HEK293 (cell line): ENCODE data around the gene GOLGA6L7.
"Not testable (repeated sequence)": the region's sequence is repeated elsewhere in the genome, so short reads cannot be mapped to it uniquely, and the experiment has no call there.

Experiments
- CTCF ChIA-PET: fragments of 350-600 bp; formaldehyde crosslinking; extraction: SDS; loops from one replicate; lab custom pipeline; 2021; ENCODE audit warnings: antibody characterized with exemption; lab: Yijun Ruan, JAX
- POLR2A ChIA-PET: fragments of 300-600 bp; formaldehyde crosslinking; extraction: SDS; loops from one replicate; lab custom pipeline; 2020; ENCODE audit warnings: antibody characterized with exemption, inconsistent platforms; lab: Yijun Ruan, JAX
- H3K27ac ChIP-seq: fragments of 200-500 bp; sonication (Bioruptor generic); 2 replicates; pipeline ENCODE4 v1.5.1; 2014; ENCODE audit warnings: low read depth, low read length, control low read depth, inconsistent platforms; ENCODE audit errors: extremely low read depth
- H3K36me3 ChIP-seq, 2 experiments: fragments of 200-500 bp in 1 of 2; sonication (Bioruptor generic) in 1 of 2; 1 replicate in 1 of 2; 2 replicates in 1 of 2; pipeline ENCODE4 v1.5.1; 2014 to 2017; ENCODE audit warnings: inconsistent platforms in 2 of 2, low read length in 2 of 2; ENCODE audit not compliant: control insufficient read depth in 2 of 2, insufficient read depth in 1 of 2
- H3K4me1 ChIP-seq: fragments of 200-500 bp; sonication (Bioruptor generic); 2 replicates; pipeline ENCODE4 v1.5.1; 2014; ENCODE audit warnings: mild to moderate bottlenecking, low read length, inconsistent platforms; ENCODE audit not compliant: control insufficient read depth, insufficient read depth
- H3K4me3 ChIP-seq: 2 replicates; pipeline ENCODE4 v1.5.1; 2011; ENCODE audit warnings: low read depth, mild to moderate bottlenecking, control low read depth, low read length, moderate library complexity
- H3K9me3 ChIP-seq: fragments of 200-500 bp; sonication (Bioruptor generic); 2 replicates; pipeline ENCODE4 v1.5.1; 2014; ENCODE audit warnings: low read depth, low read length, inconsistent platforms; ENCODE audit not compliant: control insufficient read depth, insufficient read depth
- PATZ1 ChIP-seq: fragments of 450-650 bp; formaldehyde crosslinking; IDR thresholded peaks from 2 replicates; pipeline ENCODE4 v1.5.1; 2016; ENCODE audit warnings: missing biosample characterization, missing genetic modification characterization
- SP7 ChIP-seq: fragments of 450-650 bp; formaldehyde crosslinking; IDR thresholded peaks from 2 replicates; pipeline ENCODE4 v1.5.1; 2016; ENCODE audit warnings: missing biosample characterization, missing genetic modification characterization
- ZNF324 ChIP-seq: fragments of 450-650 bp; formaldehyde crosslinking; IDR thresholded peaks from 2 replicates; pipeline ENCODE4 v1.5.1; 2016; ENCODE audit warnings: missing biosample characterization, missing genetic modification characterization
- ZNF366 ChIP-seq: fragments of 450-650 bp; formaldehyde crosslinking; conservative IDR thresholded peaks from 2 replicates; pipeline ENCODE4 v1.5.1; 2016; ENCODE audit warnings: missing biosample characterization, missing genetic modification characterization

The GOLGA6L7 gene

GRCh38 chr15:28861589-28862293 lies 13.3 kb upstream of the GOLGA6L7 start:
- H3K4me3 ChIP-seq, H3K27ac ChIP-seq, H3K36me3 ChIP-seq, POLR2A ChIA-PET, H3K9me3 ChIP-seq, H3K4me1 ChIP-seq: not testable (repeated sequence)
- peak; percentile 63 for TF ChIP-seq ZNF366 (tag by site-specific recombination)
- CTCF ChIA-PET = interaction anchor here (0.7 kb wide), 1 partner anchor 241 kb away, joined by 4 read pairs; no protein-coding TSS in a partner anchor

- ChIA-PET POLR2A (no interaction called here), CTCF (no interaction called here)
- Histone ChIP-seq H3K27ac (no peak overlapping the region), H3K4me1 (no peaks in the 10 kb centered on the region), H3K9me3 (no peaks in the 10 kb centered on the region), H3K36me3 (peaks cover 0 to 11% of the 10 kb centered on the region in 2 experiments; a peak in 2 of 3 replicates), H3K4me3 (no peak overlapping the region)
- TF ChIP-seq ZNF324 (tag by site-specific recombination) (no peak), PATZ1 (tag by site-specific recombination) (no peak)
These were observed 12.6 kb upstream of the GOLGA6L7 start for GRCh38 chr15:28861031-28861534.

GRCh38 chr15:28854578-28854977 lies 6.1 kb upstream of the GOLGA6L7 start:
- CTCF ChIA-PET, H3K4me3 ChIP-seq, H3K9me3 ChIP-seq, H3K27ac ChIP-seq, H3K4me1 ChIP-seq, POLR2A ChIA-PET: not testable (repeated sequence)
- peaks cover 0 to 12% of the 10 kb centered on the region in 2 experiments; a peak in 2 of 3 replicates for H3K36me3 ChIP-seq

GRCh38 chr15:28853654-28854053 lies 5.2 kb upstream of the GOLGA6L7 start:
- TF ChIP-seq SP7 (tag by site-specific recombination) = peak; percentile 39; the same call in 1 of the 2 replicates
- H3K9me3 ChIP-seq, H3K27ac ChIP-seq, POLR2A ChIA-PET, CTCF ChIA-PET, H3K4me1 ChIP-seq, H3K4me3 ChIP-seq: not testable (repeated sequence)
- peaks cover 0 to 12% of the 10 kb centered on the region in 2 experiments; a peak in 2 of 3 replicates for H3K36me3 ChIP-seq

- H3K9me3 ChIP-seq, H3K27ac ChIP-seq, POLR2A ChIA-PET, CTCF ChIA-PET, H3K4me3 ChIP-seq, H3K4me1 ChIP-seq, H3K36me3 ChIP-seq: not testable (repeated sequence)
These were observed 1.3 kb upstream of the GOLGA6L7 start for GRCh38 chr15:28849766-28850165.

GRCh38 chr15:28849271-28849670 lies 827 bp upstream of the GOLGA6L7 start:
- H3K9me3 ChIP-seq, POLR2A ChIA-PET, H3K27ac ChIP-seq, H3K36me3 ChIP-seq, CTCF ChIA-PET, H3K4me3 ChIP-seq, H3K4me1 ChIP-seq: not testable (repeated sequence)

GRCh38 chr15:28847959-28848358 lies 485 bp downstream of the GOLGA6L7 start:
- CTCF ChIA-PET, H3K9me3 ChIP-seq, H3K36me3 ChIP-seq, H3K4me1 ChIP-seq, POLR2A ChIA-PET, H3K27ac ChIP-seq, H3K4me3 ChIP-seq: not testable (repeated sequence)

- H3K4me1 ChIP-seq, POLR2A ChIA-PET, H3K27ac ChIP-seq, H3K36me3 ChIP-seq, CTCF ChIA-PET, H3K9me3 ChIP-seq, H3K4me3 ChIP-seq: not testable (repeated sequence)
These were observed 1.2 kb downstream of the GOLGA6L7 start for GRCh38 chr15:28847247-28847646.

GRCh38 chr15:28844147-28844546 lies 4.3 kb downstream of the GOLGA6L7 start:
- H3K4me3 ChIP-seq, CTCF ChIA-PET, H3K27ac ChIP-seq, H3K9me3 ChIP-seq, H3K4me1 ChIP-seq, H3K36me3 ChIP-seq, POLR2A ChIA-PET: not testable (repeated sequence)
